HL-60 (cell line): ENCODE results near the gene SLIT1.

Experiments
- CTCF ChIP-seq: IDR thresholded peaks from one replicate; pipeline ENCODE4 v1.5.1; 2011; ENCODE audit warnings: low read length, control low read depth, inconsistent platforms; ENCODE audit not compliant: insufficient read depth
- GABPA ChIP-seq: IDR thresholded peaks from 2 replicates; pipeline ENCODE4 v1.6.1; 2012; ENCODE audit warnings: low read depth
- POLR2AphosphoS5 ChIP-seq: IDR thresholded peaks from 2 replicates; pipeline ENCODE4 v1.6.1; 2012; ENCODE audit warnings: low read depth
- TF ChIP-seq, protein P1 (sequence below): IDR thresholded peaks from 2 replicates; pipeline ENCODE4 v1.6.1; 2012; ENCODE audit warnings: low read depth; ENCODE audit not compliant: insufficient replicate concordance

- TF ChIP-seq CTCF (no peak), POLR2AphosphoS5 (no peak), GABPA (no peak)
- TF ChIP-seq, protein P1, sequence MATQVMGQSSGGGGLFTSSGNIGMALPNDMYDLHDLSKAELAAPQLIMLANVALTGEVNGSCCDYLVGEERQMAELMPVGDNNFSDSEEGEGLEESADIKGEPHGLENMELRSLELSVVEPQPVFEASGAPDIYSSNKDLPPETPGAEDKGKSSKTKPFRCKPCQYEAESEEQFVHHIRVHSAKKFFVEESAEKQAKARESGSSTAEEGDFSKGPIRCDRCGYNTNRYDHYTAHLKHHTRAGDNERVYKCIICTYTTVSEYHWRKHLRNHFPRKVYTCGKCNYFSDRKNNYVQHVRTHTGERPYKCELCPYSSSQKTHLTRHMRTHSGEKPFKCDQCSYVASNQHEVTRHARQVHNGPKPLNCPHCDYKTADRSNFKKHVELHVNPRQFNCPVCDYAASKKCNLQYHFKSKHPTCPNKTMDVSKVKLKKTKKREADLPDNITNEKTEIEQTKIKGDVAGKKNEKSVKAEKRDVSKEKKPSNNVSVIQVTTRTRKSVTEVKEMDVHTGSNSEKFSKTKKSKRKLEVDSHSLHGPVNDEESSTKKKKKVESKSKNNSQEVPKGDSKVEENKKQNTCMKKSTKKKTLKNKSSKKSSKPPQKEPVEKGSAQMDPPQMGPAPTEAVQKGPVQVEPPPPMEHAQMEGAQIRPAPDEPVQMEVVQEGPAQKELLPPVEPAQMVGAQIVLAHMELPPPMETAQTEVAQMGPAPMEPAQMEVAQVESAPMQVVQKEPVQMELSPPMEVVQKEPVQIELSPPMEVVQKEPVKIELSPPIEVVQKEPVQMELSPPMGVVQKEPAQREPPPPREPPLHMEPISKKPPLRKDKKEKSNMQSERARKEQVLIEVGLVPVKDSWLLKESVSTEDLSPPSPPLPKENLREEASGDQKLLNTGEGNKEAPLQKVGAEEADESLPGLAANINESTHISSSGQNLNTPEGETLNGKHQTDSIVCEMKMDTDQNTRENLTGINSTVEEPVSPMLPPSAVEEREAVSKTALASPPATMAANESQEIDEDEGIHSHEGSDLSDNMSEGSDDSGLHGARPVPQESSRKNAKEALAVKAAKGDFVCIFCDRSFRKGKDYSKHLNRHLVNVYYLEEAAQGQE, result no peak
These were observed 17.1 kb downstream of the SLIT1 start for GRCh38 chr10:97168645-97169044.
